ENCODE data around the gene SLC22A9.

- TF ChIP-seq, protein P1, sequence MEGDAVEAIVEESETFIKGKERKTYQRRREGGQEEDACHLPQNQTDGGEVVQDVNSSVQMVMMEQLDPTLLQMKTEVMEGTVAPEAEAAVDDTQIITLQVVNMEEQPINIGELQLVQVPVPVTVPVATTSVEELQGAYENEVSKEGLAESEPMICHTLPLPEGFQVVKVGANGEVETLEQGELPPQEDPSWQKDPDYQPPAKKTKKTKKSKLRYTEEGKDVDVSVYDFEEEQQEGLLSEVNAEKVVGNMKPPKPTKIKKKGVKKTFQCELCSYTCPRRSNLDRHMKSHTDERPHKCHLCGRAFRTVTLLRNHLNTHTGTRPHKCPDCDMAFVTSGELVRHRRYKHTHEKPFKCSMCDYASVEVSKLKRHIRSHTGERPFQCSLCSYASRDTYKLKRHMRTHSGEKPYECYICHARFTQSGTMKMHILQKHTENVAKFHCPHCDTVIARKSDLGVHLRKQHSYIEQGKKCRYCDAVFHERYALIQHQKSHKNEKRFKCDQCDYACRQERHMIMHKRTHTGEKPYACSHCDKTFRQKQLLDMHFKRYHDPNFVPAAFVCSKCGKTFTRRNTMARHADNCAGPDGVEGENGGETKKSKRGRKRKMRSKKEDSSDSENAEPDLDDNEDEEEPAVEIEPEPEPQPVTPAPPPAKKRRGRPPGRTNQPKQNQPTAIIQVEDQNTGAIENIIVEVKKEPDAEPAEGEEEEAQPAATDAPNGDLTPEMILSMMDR (IDR thresholded peaks at IDR 0.05), result no peak
- TF ChIP-seq POLR2A (IDR thresholded peaks at IDR 0.05), result no peak
These were observed 1.8 kb downstream of the SLC22A9 start for GRCh38 chr11:63371396-63371795.
